BLaER1 (cell line): ENCODE measurements around the gene FBXW2.
A peak's percentile ranks its signal among the peaks of the same experiment; 100 is the strongest.
"Not testable (repeated sequence)": the region's sequence is repeated elsewhere in the genome, so short reads cannot be mapped to it uniquely, and the experiment has no call there.

Experiments used
- H3K27ac ChIP-seq: shearing (Covaris generic); formaldehyde crosslinking; 2 replicates; pipeline ENCODE4 v1.8.1; 2022
- H3K27me3 ChIP-seq: shearing (Covaris generic); formaldehyde crosslinking; 2 replicates; pipeline ENCODE4 v1.8.1; 2022
- H3K36me3 ChIP-seq: shearing (Covaris generic); formaldehyde crosslinking; 2 replicates; pipeline ENCODE4 v1.8.1; 2022
- H3K4me1 ChIP-seq: shearing (Covaris generic); formaldehyde crosslinking; 2 replicates; pipeline ENCODE4 v1.8.1; 2022
- H3K4me2 ChIP-seq: shearing (Covaris generic); formaldehyde crosslinking; 2 replicates; pipeline ENCODE4 v1.8.1; 2022
- H3K4me3 ChIP-seq: shearing (Covaris generic); formaldehyde crosslinking; 2 replicates; pipeline ENCODE4 v1.8.1; 2022
- H3K9ac ChIP-seq: shearing (Covaris generic); formaldehyde crosslinking; 2 replicates; pipeline ENCODE4 v1.8.1; 2022
- H3K9me3 ChIP-seq: shearing (Covaris generic); formaldehyde crosslinking; 2 replicates; pipeline ENCODE4 v1.8.1; 2022
- H4K20me1 ChIP-seq: shearing (Covaris generic); formaldehyde crosslinking; 2 replicates; pipeline ENCODE4 v1.8.1; 2022
- Cebpa-rat ChIP-seq: shearing (Covaris generic); IDR thresholded peaks from 2 replicates; pipeline ENCODE4 v1.8.1; 2022

FBXW2 gene

GRCh38 chr9:120818595-120818994, 25.4 kb upstream of the FBXW2 start:
- Histone ChIP-seq H3K9ac (no peak overlapping the region), H4K20me1 (no peaks in the 10 kb centered on the region), H3K27ac (no peak overlapping the region), H3K36me3 (no peaks in the 10 kb centered on the region), H3K27me3 (no peaks in the 10 kb centered on the region), H3K4me1 (peaks cover 7% of the 10 kb centered on the region), H3K9me3 (no peaks in the 10 kb centered on the region), H3K4me2 (no peak overlapping the region), H3K4me3 (no peak overlapping the region)
- no peak for TF ChIP-seq Cebpa-rat

GRCh38 chr9:120815075-120815474, 21.9 kb upstream of the FBXW2 start:
- Histone ChIP-seq H3K36me3 (no peaks in the 10 kb centered on the region), H3K9ac (no peak overlapping the region), H3K27ac (no peak overlapping the region), H3K4me2 (no peak overlapping the region), H3K9me3 (peaks cover 2% of the 10 kb centered on the region; the same call in 1 of the 2 replicates), H3K27me3 (no peaks in the 10 kb centered on the region), H3K4me1 (peaks cover 7% of the 10 kb centered on the region), H4K20me1 (no peaks in the 10 kb centered on the region), H3K4me3 (no peak overlapping the region)
- TF ChIP-seq Cebpa-rat, result no peak

GRCh38 chr9:120808931-120809330, 15.7 kb upstream of the FBXW2 start:
- Histone ChIP-seq H3K4me2 (no peak overlapping the region), H3K9ac (no peak overlapping the region), H4K20me1 (no peaks in the 10 kb centered on the region), H3K27me3 (no peaks in the 10 kb centered on the region), H3K4me3 (no peak overlapping the region), H3K9me3 (peaks cover 60% of the 10 kb centered on the region), H3K27ac (no peak overlapping the region), H3K4me1 (no peaks in the 10 kb centered on the region), H3K36me3 (no peaks in the 10 kb centered on the region)
- no peak for TF ChIP-seq Cebpa-rat

GRCh38 chr9:120807607-120808379, 14.6 kb upstream of the FBXW2 start:
- H4K20me1 ChIP-seq, result no peaks in the 10 kb centered on the region
- H3K4me1 ChIP-seq, result no peaks in the 10 kb centered on the region
- no peak overlapping the region for H3K4me2 ChIP-seq
- H3K9me3 ChIP-seq, result peaks cover 65% of the 10 kb centered on the region
- H3K4me3 ChIP-seq, result no peak overlapping the region
- no peaks in the 10 kb centered on the region for H3K27me3 ChIP-seq
- no peak overlapping the region for H3K27ac ChIP-seq
- H3K9ac ChIP-seq, result no peak overlapping the region
- no peaks in the 10 kb centered on the region for H3K36me3 ChIP-seq
- no peak for TF ChIP-seq Cebpa-rat

- not testable (repeated sequence) for H3K36me3 ChIP-seq, H3K4me1 ChIP-seq, H4K20me1 ChIP-seq, H3K27ac ChIP-seq, H3K27me3 ChIP-seq, H3K4me3 ChIP-seq, H3K9ac ChIP-seq, H3K4me2 ChIP-seq
- H3K9me3 ChIP-seq, result peaks cover 61% of the 10 kb centered on the region
These were observed 11.7 kb upstream of the FBXW2 start for GRCh38 chr9:120804784-120805363.

GRCh38 chr9:120801441-120801840, 8.2 kb upstream of the FBXW2 start:
- Histone ChIP-seq H3K4me2 (no peak overlapping the region), H3K4me3 (no peak overlapping the region), H3K36me3 (no peaks in the 10 kb centered on the region), H3K27ac (no peak overlapping the region), H3K9me3 (peaks cover 30% of the 10 kb centered on the region), H4K20me1 (no peaks in the 10 kb centered on the region), H3K9ac (no peak overlapping the region), H3K4me1 (no peaks in the 10 kb centered on the region), H3K27me3 (no peaks in the 10 kb centered on the region)
- no peak for TF ChIP-seq Cebpa-rat

- H3K9ac ChIP-seq, result no peak overlapping the region
- no peak overlapping the region for H3K27ac ChIP-seq
- peaks cover 30% of the 10 kb centered on the region for H3K36me3 ChIP-seq
- H4K20me1 ChIP-seq, result peaks cover 44% of the 10 kb centered on the region
- H3K9me3 ChIP-seq, result no peaks in the 10 kb centered on the region
- H3K4me2 ChIP-seq, result peak overlapping the region; percentile 91
- peak overlapping the region; percentile 95; the same call in 1 of the 2 replicates for H3K4me3 ChIP-seq
- no peak for TF ChIP-seq Cebpa-rat
- peaks cover 30% of the 10 kb centered on the region for H3K4me1 ChIP-seq
- no peaks in the 10 kb centered on the region for H3K27me3 ChIP-seq
These were observed 2.1 kb downstream of the FBXW2 start for GRCh38 chr9:120791161-120791560.

- no peak for TF ChIP-seq Cebpa-rat
- Histone ChIP-seq H3K9me3 (no peaks in the 10 kb centered on the region), H3K27me3 (no peaks in the 10 kb centered on the region), H3K4me2 (no peak overlapping the region), H4K20me1 (peaks cover 58% of the 10 kb centered on the region), H3K4me1 (peaks cover 20% of the 10 kb centered on the region), H3K9ac (no peak overlapping the region), H3K4me3 (no peak overlapping the region), H3K36me3 (peaks cover 59% of the 10 kb centered on the region), H3K27ac (no peak overlapping the region)
These were observed 5.3 kb downstream of the FBXW2 start for GRCh38 chr9:120787933-120788332.

- peaks cover 58% of the 10 kb centered on the region for H4K20me1 ChIP-seq
These were observed 9.6 kb downstream of the FBXW2 start for GRCh38 chr9:120783602-120784047.

GRCh38 chr9:120781236-120781635, 12.0 kb downstream of the FBXW2 start:
- Histone ChIP-seq H3K9me3 (0 out of 2 replicates have a peak, but pooled peaks cover 5% of the 10 kb centered on the region), H3K4me3 (no peak overlapping the region), H3K4me2 (no peak overlapping the region), H3K9ac (no peak overlapping the region), H3K27me3 (no peaks in the 10 kb centered on the region), H4K20me1 (peaks cover 40% of the 10 kb centered on the region), H3K27ac (no peak overlapping the region), H3K4me1 (no peaks in the 10 kb centered on the region), H3K36me3 (peaks cover 94% of the 10 kb centered on the region)
- TF ChIP-seq Cebpa-rat, result no peak

More at GRCh38 chr9:120783602-120784047, 9.6 kb downstream of the FBXW2 start:
- Histone ChIP-seq H3K36me3 (peaks cover 94% of the 10 kb centered on the region), H3K4me3 (no peak overlapping the region), H3K27me3 (no peaks in the 10 kb centered on the region), H3K4me1 (no peaks in the 10 kb centered on the region; the same call in 1 of the 2 replicates), H3K9ac (no peak overlapping the region), H3K4me2 (no peak overlapping the region), H3K9me3 (0 out of 2 replicates have a peak, but pooled peaks cover 5% of the 10 kb centered on the region), H3K27ac (no peak overlapping the region)
- no peak for TF ChIP-seq Cebpa-rat
